Measurements from ENCODE around the gene UBE2A.

The UBE2A gene

GRCh38 chrX:119574394-119575266 is at the start of gene UBE2A:
Gene UBE2A, plus strand, starts transcription at chrX:119574563. Its CDS starts 149 bp downstream, at chrX:119574712.
- peak; percentile 87 for DNase-seq

DNA sequence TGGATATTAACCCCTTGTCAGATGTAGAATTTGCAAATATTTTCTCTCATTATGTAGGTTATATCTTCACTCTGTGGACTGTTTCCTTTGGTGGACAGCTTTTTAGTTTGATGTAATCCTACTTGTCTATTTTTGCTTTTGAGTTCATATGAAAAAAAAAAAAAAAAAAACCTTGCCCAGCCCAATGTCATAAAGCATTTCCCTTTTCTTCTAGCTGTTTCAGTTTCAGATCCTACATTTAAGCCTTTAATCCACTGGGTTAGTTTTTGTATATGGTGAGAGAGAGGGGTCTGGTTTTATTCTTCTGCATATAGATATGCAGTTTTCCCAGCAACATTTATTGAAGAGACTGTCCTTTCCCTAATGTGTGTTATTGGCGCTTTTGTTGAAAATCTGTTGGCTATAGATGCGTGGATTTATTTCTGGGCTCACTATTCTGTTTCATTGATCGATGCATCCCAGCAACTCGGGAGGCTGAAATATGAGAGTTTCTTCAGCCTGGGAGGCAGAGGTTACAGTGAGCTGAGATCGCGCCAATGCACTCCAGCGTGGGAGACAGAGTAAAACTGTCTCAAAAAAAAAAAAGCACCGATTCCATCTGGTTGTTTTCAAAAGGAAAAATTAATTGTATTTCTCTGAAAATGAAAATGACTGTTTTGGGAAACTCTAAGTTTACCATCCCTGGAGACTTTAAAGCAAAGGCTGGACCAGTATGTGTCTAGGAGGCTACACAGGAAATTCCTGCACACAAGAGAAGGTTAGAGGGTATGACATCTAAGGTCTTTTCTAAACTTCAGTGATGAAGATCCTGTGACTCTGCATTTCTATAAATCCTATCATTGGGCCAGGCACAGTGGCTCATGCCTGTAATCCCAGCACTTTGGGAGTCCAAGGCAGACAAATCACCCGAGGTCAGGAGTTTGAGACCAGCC is 44.8 kb upstream of the UBE2A start:
- DNase-seq, result no peak

DNA sequence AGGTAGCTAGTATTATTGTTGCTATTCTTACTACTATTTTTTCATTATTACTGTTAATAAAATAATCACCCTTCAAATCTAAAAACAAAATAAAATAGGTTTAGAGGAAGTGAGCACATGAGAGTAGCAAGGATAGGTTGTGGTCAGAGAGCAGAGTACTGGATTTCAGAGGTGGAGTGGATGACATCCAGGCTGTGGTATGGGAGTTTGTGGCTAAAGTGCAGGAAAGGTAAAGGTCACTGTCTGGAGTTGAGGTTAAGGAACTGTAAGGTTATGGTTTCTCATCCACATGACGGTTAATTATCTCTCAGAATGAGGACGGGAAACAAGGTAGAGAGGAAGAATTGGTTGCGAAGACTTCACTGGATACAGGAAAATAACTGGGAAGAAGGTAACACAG is 36.9 kb upstream of the UBE2A start:
- no peak for DNase-seq

DNA sequence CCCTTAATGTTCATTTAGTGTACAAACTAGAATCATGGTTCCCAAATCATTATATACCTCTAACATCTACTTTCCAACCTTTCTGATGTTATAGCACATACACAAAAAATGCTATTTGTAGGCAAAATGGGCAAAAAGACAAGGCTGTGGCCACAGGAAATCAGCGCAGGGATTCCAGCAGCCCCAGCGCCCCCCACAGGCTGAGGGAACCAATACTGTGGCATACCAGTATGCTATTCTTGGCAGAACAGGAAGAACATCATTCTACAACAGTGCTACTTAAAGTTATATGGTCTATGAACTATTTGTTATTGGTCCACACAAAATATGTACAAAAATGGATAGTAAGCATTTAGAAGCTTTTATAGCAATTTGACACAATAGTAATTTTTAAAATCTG is 34.5 kb upstream of the UBE2A start:
- DNase-seq, result no peak

DNA sequence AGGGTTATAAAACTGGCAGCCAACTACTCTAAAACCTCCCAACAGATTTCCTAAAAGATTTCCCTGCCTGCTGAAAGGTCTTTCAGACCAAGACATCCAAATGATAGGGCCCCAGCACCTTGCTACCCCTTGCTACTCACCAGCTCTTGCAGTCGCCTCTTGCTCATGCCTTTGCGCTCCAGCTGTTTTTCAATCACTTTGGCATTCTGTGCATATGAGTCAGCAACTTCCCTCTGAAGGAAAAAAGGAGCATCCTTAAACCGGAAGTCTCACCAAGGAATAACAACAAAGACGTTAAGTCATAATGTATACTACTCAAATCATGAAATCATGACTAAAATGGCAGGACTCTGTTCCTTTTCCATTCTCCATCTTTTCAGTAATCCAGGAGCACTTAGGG is 33.2 kb upstream of the UBE2A start:
- DNase-seq, result no peak

DNA sequence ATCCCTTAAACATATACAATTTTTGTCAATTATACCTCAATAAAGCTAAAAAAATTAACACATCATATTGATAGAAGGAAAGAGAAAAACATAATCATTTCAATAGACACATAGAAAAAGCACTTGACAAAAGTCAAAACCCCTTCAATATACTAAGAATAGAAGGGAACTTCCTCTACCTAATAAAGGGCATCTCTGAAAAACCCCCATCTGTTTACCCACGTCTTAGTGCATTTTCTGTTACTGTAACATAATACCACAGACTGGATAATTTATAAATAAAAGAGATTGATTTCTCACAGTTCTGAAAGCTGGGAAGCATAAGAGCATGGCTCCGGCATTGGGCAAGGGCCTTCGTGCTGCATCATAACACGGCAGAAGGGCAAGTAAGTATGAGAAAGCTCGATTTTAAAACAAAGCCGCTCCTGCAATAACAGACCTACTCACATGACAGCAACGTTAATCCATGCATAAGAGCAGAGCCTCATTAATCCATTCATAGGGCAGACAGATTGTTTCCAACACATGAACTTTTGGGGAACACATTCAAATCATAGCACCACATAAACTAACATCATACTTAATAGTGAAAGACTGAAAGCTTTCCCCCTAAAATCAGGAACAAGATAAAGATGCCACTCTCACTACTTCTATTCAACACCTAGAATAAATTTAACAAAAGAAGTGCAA is 24.9 kb upstream of the UBE2A start:
- DNase-seq, result no peak

- no peak for DNase-seq
Measured at GRCh38 chrX:119552508-119552907, 21.9 kb upstream of the UBE2A start.

GRCh38 chrX:119565107-119565663 is 9.2 kb upstream of the UBE2A start, which contains the start of gene STEEP1:
Gene STEEP1, minus strand, starts transcription at chrX:119565409. Its CDS starts 54 bp downstream, at chrX:119565355.
- peak; percentile 81 for DNase-seq

- DNase-seq, result no peak
Measured at GRCh38 chrX:119570351-119570835, 4.0 kb upstream of the UBE2A start.

- no peak for DNase-seq
Measured at GRCh38 chrX:119573222-119573621, 1.1 kb upstream of the UBE2A start.

DNA sequence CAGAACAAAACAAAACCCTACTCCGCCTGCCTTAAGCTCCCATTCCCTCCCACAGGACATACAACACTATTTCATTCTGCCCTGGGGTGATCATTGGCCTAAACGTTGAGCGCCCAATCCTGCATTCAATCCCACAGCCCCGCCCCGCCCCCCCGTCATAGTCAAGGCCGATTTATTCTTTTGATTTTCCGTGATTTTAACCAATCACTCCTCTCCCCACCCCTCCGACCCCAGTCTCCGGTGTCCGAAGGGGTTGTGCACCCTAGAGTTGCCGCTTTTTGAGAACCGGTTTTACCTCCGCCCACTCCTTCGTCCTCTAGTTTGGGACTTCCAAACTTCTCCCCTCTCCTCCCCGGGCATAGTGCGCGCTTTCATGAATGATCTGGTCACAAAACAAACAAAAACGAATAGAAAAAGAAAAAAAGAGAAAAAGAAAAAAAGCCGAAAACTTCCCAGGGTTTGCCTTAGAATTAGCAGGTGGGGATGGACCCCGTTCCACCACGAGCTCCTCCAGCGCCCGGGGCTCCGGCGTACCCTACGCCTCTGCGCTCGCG is 446 bp upstream of the UBE2A start:
- no peak for DNase-seq

GRCh38 chrX:119579414-119579813 is 5.1 kb downstream of the UBE2A start:
- DNase-seq, result no peak

DNA sequence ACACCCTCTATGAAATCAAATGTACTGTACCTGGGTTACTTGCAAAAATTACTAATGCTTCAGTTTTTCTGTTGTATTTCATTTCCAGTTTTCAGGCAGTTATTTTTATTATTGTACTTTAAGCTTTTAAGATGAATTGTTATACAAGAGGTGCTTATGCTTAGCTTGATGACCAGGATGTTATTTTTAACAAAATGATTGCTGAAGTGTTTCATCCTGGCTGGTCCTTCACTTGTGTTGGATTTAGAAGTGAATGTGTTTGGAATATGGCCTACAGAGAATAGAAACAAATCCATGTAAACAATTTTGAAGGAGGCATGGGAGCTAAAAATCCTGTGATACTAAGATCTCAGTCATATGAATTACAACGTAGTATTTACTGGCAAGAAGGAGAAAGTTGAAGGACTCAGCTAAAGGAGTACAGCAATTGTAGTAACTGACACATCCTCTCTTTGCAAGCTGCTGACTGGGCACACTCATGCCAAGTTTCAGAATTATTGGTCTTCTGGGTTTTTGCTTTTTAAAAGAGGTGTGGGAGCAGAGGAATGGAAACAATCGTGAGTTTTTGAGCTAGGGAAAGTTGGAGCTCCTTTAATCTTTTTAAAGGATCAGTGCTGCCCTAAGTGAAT is 9.2 kb downstream of the UBE2A start:
- DNase-seq, result no peak

DNA sequence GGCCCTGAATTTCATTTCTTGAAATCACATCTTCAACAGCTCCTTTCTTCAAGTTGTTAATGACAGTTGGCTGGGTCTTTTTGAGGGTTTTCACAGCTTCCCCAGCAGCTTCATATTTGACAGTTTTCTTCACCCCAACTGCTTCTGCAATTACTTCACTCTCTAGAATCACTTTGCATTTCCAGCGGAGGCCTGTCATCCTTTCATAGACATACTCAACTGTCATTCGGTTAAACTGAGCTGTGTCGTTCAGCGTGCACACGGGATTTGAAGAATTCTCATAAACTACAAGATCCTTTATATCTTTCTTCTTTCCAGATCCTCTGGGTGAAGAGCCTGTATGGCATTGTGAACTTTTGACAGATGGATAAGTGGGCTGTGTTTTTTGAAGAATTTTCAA is 15.4 kb downstream of the UBE2A start:
- no peak for DNase-seq

DNA sequence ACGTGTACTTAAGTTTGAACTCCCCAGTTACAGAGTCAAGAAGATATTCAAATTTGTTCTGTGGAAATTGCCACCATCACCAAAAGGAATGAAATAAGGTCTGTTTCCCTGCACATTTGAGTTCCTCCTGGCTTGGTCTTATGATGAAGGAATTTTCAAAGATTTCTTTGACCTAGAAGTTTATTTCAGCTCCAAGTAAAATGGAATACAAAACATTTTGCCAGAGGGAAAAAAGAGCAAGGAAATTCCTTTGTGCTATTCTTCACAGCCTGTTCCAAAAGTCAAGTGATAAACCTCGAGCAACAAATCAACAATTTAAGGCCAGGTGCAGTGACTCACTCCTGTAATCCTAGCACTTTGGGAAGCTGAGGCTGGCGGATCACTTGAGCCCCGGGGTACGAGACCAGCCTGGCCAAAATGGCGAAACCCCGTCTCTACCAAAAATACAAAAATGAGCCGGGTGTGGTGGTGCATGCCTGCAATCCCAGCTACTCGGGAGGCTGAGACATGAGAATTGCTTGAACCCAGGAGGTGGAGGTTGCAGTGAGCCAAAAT is 28.4 kb downstream of the UBE2A start:
- DNase-seq, result no peak

DNA sequence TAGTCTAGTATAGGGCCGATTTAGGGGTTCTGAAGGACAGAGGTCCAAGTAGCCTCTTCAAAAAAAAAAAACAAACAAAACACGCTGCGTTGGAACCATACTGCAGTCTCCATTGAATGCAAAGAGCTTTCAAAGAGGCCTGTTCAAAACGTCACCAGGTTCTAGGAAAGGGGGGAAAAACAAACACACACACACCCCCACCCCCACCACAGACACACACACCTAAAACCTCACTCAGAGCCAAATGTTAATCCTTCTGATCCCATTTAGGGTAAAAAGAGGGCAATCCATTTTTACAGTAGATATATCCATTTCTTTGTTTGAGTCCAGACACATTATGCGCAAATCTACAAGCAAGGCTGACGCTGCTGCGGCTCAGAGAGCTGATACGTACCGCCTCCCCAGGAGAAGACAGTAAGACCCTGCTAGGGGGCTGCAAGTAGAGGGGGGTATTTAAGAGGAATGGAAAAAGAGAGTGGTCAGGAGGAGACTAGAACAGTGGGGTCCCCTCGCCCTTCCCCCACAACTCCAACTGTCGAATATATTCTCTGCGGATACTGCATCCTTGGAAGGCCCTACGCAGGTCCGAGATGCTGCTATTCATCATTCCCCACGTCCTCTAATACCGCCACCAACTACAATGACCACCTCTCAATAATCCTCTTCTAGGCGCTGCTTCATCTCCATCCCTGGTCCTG is 30.6 kb downstream of the UBE2A start:
- DNase-seq, result no peak

DNA sequence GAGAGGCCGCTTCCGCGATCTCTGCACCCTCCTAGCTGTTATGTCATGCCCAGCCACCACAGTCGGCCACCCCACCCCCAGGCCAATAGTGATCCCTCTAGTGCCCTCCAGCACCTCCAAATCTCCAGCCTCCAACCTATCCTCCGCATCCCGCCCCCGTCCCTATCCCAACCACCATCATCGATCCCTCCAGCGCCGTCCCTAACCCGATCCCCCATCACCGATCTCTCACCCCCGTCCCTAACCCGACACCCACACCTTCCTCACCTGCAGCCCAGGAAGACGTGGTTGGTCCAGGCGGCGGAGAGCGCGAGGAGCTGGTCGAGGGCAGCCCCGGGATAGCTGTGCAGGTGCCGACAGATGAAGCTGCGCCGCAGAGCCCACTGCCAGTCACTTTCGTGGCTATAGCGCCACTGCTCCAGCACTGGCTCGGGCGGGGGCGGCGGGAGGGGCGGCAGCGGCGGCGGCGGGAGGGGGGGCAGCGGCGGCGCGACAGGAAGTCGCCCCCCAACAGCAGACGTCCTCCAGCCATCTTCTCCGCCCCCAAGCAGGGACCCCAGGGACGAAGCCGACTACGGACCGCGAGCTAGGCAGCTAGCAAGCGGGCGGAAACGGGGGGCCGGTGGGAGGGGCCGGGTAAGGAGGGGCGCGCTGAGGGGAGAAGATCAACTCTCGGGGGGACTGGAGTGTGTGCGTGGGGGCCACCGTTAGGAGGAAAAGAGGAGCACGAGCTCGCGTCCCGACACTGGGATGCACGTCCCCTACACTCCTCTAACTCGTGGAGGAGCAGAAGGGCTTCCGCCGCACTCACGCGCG is 31.3 kb downstream of the UBE2A start:
- no peak for DNase-seq

- peak; percentile 87 for DNase-seq
Measured at GRCh38 chrX:119606280-119607017, 32.1 kb downstream of the UBE2A start, which contains the start of gene NKRF. Gene NKRF, minus strand, starts transcription at chrX:119606424.

DNA sequence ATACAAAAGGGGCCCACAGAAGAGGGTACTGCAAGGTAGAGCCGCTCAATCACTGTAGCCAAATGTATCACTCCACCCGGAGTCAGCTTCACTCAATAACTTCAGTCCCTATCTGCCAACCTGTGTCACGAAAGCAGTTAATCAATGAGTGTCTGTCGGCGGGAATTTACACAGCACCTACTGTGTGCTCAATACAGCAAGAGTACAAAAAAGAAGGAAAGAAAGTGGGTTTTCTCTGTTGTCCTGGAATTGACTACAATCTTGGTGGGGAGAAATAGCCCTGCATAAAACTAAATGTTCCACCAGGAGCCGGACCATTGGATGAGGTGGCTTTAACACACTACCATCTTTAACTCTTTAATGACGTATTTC is 32.6 kb downstream of the UBE2A start:
- no peak for DNase-seq

Data from activated T-cell treated with anti-CD3 and anti-CD28 coated beads, Interleukin-2, amount 50 U/mL, for 1 hour (primary cell).